A549 (cell line): ENCODE data around the gene ARMH1. TPM values are rescaled to one million over a fixed set of nuclear protein-coding genes. Genes with fewer than 3 reads are reported as not detected.
A peak's percentile ranks its signal among the peaks of the same experiment; 100 is the strongest.

Source experiments
- ATAC-seq, 2 experiments: fragments of 200-7000 bp in 1 of 2; fragments of >200 bp in 1 of 2; cut with Nextera tagmentation in 1 of 2; cut with Tn5 transposase in 1 of 2; 3 replicates each; pipeline versions ENCODE4 v1.8.0 to v1.9.1; 2018 to 2020; ENCODE audit warnings: mild to moderate bottlenecking in 1 of 2, moderate library complexity in 1 of 2
- CTCF ChIA-PET: fragments of 300-600 bp; sonication (Branson Sonifier 250); formaldehyde crosslinking; extraction: SDS; loops from one replicate; lab custom pipeline; 2021; ENCODE audit warnings: antibody characterized with exemption, inconsistent platforms; lab: Yijun Ruan, JAX
- POLR2A ChIA-PET: fragments of 350-600 bp; formaldehyde crosslinking; extraction: SDS; loops from one replicate; lab custom pipeline; 2021; ENCODE audit warnings: antibody characterized with exemption, inconsistent platforms; lab: Yijun Ruan, JAX
- DNase-seq, 2 experiments: peaks; one replicate each; pipeline versions ENCODE4 v3.0.0 to v3.0.0-alpha.2; 2011 to 2016; ENCODE audit warnings: low read depth in 1 of 2, low spot score in 1 of 2
- FAIRE-seq: peaks from 2 replicates; lab custom pipeline; 2011; peaks lifted over from hg19 to GRCh38; lab: Jason Lieb, UNC
- H3K27ac ChIP-seq, 2 experiments: fragments of >200 bp; sonication (Bioruptor Twin); formaldehyde crosslinking; 3 replicates each; pipeline ENCODE4 v1.5.1; 2016 to 2017
- H3K4me1 ChIP-seq: fragments of >200 bp; sonication (Bioruptor Twin); formaldehyde crosslinking; 3 replicates; pipeline ENCODE4 v1.6.1; 2016
- H3K4me2 ChIP-seq: fragments of >200 bp; sonication (Bioruptor Twin); formaldehyde crosslinking; 3 replicates; pipeline ENCODE4 v1.6.1; 2016
- H3K4me3 ChIP-seq: fragments of >200 bp; sonication (Bioruptor Twin); formaldehyde crosslinking; 3 replicates; pipeline ENCODE4 v1.5.1; 2016
- H3K9me3 ChIP-seq: fragments of >200 bp; sonication (Bioruptor Twin); formaldehyde crosslinking; 3 replicates; pipeline ENCODE4 v1.6.1; 2016
- CHD4 ChIP-seq: fragments of 200-600 bp; sonication (generic); IDR thresholded peaks from 2 replicates; pipeline ENCODE4 v1.6.1; 2016; ENCODE audit warnings: antibody characterized with exemption, mild to moderate bottlenecking, borderline replicate concordance
- FOSL2 ChIP-seq, 2 experiments: fragments of 450-650 bp in 1 of 2; fragments of >200 bp in 1 of 2; sonication (Bioruptor Twin) in 1 of 2; formaldehyde crosslinking; IDR thresholded peaks; 2 replicates each; pipeline versions ENCODE4 v1.5.0 to v1.6.1; 2016 to 2020; ENCODE audit warnings: mild to moderate bottlenecking in 1 of 2, moderate library complexity in 1 of 2
- GATA3 ChIP-seq: IDR thresholded peaks from 2 replicates; pipeline ENCODE4 v1.6.1; 2012; ENCODE audit warnings: borderline replicate concordance
- HDAC2 ChIP-seq: fragments of 200-600 bp; sonication (generic); IDR thresholded peaks from 2 replicates; pipeline ENCODE4 v1.6.1; 2016
- HOXA7 ChIP-seq: fragments of 250-450 bp; sonication (Bioruptor Pico); IDR thresholded peaks from 2 replicates; pipeline ENCODE4 v1.5.0; 2020; ENCODE audit warnings: mild to moderate bottlenecking, moderate library complexity
- JUN ChIP-seq, 2 experiments: fragments of >200 bp; sonication (Bioruptor Twin); formaldehyde crosslinking; IDR thresholded peaks; 2 replicates in 1 of 2; 3 replicates in 1 of 2; pipeline ENCODE4 v1.6.1; 2016 to 2017
- MAZ ChIP-seq: fragments of 150-350 bp; IDR thresholded peaks from 2 replicates; pipeline ENCODE4 v1.6.1; 2014; ENCODE audit warnings: antibody characterized with exemption, low read depth, low read length, borderline replicate concordance
- PHF8 ChIP-seq: fragments of 200-600 bp; sonication (generic); IDR thresholded peaks from 2 replicates; pipeline ENCODE4 v1.6.1; 2016; ENCODE audit warnings: low read depth, mild to moderate bottlenecking, antibody characterized with exemption, moderate library complexity, borderline replicate concordance
- POLR2A ChIP-seq: IDR thresholded peaks from 2 replicates; pipeline ENCODE4 v1.6.1; 2012; ENCODE audit warnings: mild to moderate bottlenecking, low read length
- RCOR1 ChIP-seq: fragments of 150-350 bp; IDR thresholded peaks from 2 replicates; pipeline ENCODE4 v1.6.1; 2014; ENCODE audit warnings: antibody characterized with exemption, low read length, low read depth
- RFX5 ChIP-seq: fragments of 450-650 bp; IDR thresholded peaks from 2 replicates; pipeline ENCODE4 v1.7.1; 2014; ENCODE audit warnings: antibody characterized with exemption, mild to moderate bottlenecking, moderate library complexity
- RNF2 ChIP-seq: fragments of 200-600 bp; sonication (generic); IDR thresholded peaks from 2 replicates; pipeline ENCODE4 v1.6.1; 2016; ENCODE audit warnings: low read depth, mild to moderate bottlenecking, antibody characterized with exemption, moderate library complexity, borderline replicate concordance
- USF2 ChIP-seq: fragments of 450-650 bp; IDR thresholded peaks from 2 replicates; pipeline ENCODE4 v1.6.1; 2014; ENCODE audit warnings: antibody characterized with exemption
- WGBS: methylation state at CpG from one replicate; pipeline ENCODE4 v1.1.6; 2017; ENCODE audit errors: missing lambda C conversion rate; 5-methylcytosine and 5-hydroxymethylcytosine counted together
- polyA plus RNA-seq, 4 experiments: library from polyadenylated mRNA; depleted of rRNA in 3 of 4; stranded (reverse); fragments of >200 nt; fragmentation: RNase III in 1 of 4; extraction: RNeasy Plus Mini Kit Qiagen cat#74134 plus additional on column Dnase treatment in 1 of 4; gene quantifications; 2 replicates in 3 of 4; 3 replicates in 1 of 4; pipeline ENCODE4 v1.2.3, GENCODE V29; 2011 to 2017

Gene ARMH1
- polyA plus RNA-seq, 2 of the 4 experiments (the other 2 are of a cell fraction): 2.4 to 2.7 TPM

GRCh38 chr1:44625348-44625747 lies 49.2 kb upstream of the ARMH1 start (continued):
- no peak for TF ChIP-seq USF2
- TF ChIP-seq CHD4: no peak
- no peak for TF ChIP-seq POLR2A

GRCh38 chr1:44628962-44629756 lies 45.4 kb upstream of the ARMH1 start:
- ATAC-seq: no peak; a peak in 1 of 6 replicates

GRCh38 chr1:44630116-44630515 lies 44.4 kb upstream of the ARMH1 start:
- H3K9me3 ChIP-seq: no peaks in the 10 kb centered on the region
- no peak for FAIRE-seq
- TF ChIP-seq FOSL2 (IDR thresholded peaks at IDR 0.05): no peak
- no peak for TF ChIP-seq FOSL2 (CRISPR knock-in tag; IDR thresholded peaks at IDR 0.05)
- no peak for TF ChIP-seq GATA3
- TF ChIP-seq RNF2: no peak
- no peak for TF ChIP-seq JUN (IDR thresholded peaks at IDR 0.05)
- TF ChIP-seq PHF8: no peak
- TF ChIP-seq, all 56 proteins: peak for 0
- POLR2A ChIA-PET: no interaction called here
- DNase-seq (no peak), ATAC-seq (no peak)
- Histone ChIP-seq H3K4me1 (peaks cover 18% of the 10 kb centered on the region; the same call in 1 of the 3 replicates), H3K27ac (no peak overlapping the region), H3K4me2 (no peak overlapping the region), H3K4me3 (no peak overlapping the region)
- CTCF ChIA-PET: interaction anchor here (0.9 to 14.6 kb wide), 2 partner anchors 10 to 21 kb away, joined by 3 to 119 read pairs; no protein-coding TSS in a partner anchor
- WGBS: 88% methylated on average over 2 of the region's 2 CpGs

More at GRCh38 chr1:44628962-44629756, 45.4 kb upstream of the ARMH1 start:
- peak in 1 of 2 experiments; percentile 37 for DNase-seq
- Histone ChIP-seq H3K4me2 (0 out of 3 replicates have a peak overlapping the region, but pooled peaks have one; percentile 13), H3K9me3 (no peaks in the 10 kb centered on the region), H3K4me3 (no peak overlapping the region), H3K4me1 (peaks cover 18% of the 10 kb centered on the region; the same call in 1 of the 3 replicates), H3K27ac (no peak overlapping the region)
- no peak for FAIRE-seq
- CTCF ChIA-PET: interaction anchor here (1.0 to 1.3 kb wide), 2 partner anchors 23 to 34 kb away, joined by 4 to 8 read pairs; no protein-coding TSS in a partner anchor
- WGBS: 46% methylated on average over 5 of the region's 5 CpGs
- POLR2A ChIA-PET: no interaction called here
- TF ChIP-seq HDAC2 (no peak), GATA3 (peak; percentile 22; the same call in 1 of the 2 replicates)

- TF ChIP-seq RFX5: no peak
- no peak for TF ChIP-seq RCOR1
- TF ChIP-seq MAZ: no peak
- TF ChIP-seq HOXA7: no peak
- no peak for FAIRE-seq
- WGBS: 25% methylated on average over 3 of the region's 8 CpGs
- no peak for DNase-seq
- Histone ChIP-seq H3K4me2 (peak overlapping the region; percentile 79), H3K4me1 (peaks cover 18% of the 10 kb centered on the region; the same call in 1 of the 3 replicates), H3K4me3 (peak overlapping the region; percentile 77), H3K27ac (peak overlapping the region; percentile 97), H3K9me3 (no peaks in the 10 kb centered on the region)
- CTCF ChIA-PET: interaction anchor here (0.8 to 14.6 kb wide), 7 partner anchors 11 to 309 kb away, joined by 3 to 119 read pairs (median 5); no protein-coding TSS in a partner anchor
- POLR2A ChIA-PET: interaction anchor here (0.6 to 3.8 kb wide), 11 partner anchors 8 to 419 kb away, joined by 3 to 19 read pairs (median 4); partner anchors contain the start of genes ARMH1, DMAP1 and TMEM53
- peak in 1 of 2 experiments; percentile 57; a peak in 4 of 6 replicates for ATAC-seq
These were observed 43.2 kb upstream of the ARMH1 start for GRCh38 chr1:44631333-44631646.
